Cardiac fibroblast (primary cell): ENCODE measurements around the gene PCDHA10.
A peak's percentile ranks its signal among the peaks of the same experiment; 100 is the strongest.
"Not testable (repeated sequence)": the region's sequence is repeated elsewhere in the genome, so short reads cannot be mapped to it uniquely, and the experiment has no call there.

Experiments
- DNase-seq, 2 donors: peaks; one replicate each; pipeline versions ENCODE4 v3.0.0 to v3.0.0-alpha.2; 2010; ENCODE audit warnings: low read depth in 2 of 2
- H3K4me3 ChIP-seq, 2 donors: replicated peaks in 1 of 2; 1 replicate in 1 of 2; 2 replicates in 1 of 2; pipeline ENCODE4 v1.5.1; 2011; ENCODE audit warnings: low read depth in 2 of 2, low read length in 2 of 2, mild to moderate bottlenecking in 2 of 2, moderate library complexity in 1 of 2
- TF ChIP-seq, protein P1 (sequence below): IDR thresholded peaks from one replicate; pipeline ENCODE4 v1.5.1; 2011; ENCODE audit warnings: low read depth, mild to moderate bottlenecking, low read length, inconsistent platforms

The PCDHA10 gene

DNA sequence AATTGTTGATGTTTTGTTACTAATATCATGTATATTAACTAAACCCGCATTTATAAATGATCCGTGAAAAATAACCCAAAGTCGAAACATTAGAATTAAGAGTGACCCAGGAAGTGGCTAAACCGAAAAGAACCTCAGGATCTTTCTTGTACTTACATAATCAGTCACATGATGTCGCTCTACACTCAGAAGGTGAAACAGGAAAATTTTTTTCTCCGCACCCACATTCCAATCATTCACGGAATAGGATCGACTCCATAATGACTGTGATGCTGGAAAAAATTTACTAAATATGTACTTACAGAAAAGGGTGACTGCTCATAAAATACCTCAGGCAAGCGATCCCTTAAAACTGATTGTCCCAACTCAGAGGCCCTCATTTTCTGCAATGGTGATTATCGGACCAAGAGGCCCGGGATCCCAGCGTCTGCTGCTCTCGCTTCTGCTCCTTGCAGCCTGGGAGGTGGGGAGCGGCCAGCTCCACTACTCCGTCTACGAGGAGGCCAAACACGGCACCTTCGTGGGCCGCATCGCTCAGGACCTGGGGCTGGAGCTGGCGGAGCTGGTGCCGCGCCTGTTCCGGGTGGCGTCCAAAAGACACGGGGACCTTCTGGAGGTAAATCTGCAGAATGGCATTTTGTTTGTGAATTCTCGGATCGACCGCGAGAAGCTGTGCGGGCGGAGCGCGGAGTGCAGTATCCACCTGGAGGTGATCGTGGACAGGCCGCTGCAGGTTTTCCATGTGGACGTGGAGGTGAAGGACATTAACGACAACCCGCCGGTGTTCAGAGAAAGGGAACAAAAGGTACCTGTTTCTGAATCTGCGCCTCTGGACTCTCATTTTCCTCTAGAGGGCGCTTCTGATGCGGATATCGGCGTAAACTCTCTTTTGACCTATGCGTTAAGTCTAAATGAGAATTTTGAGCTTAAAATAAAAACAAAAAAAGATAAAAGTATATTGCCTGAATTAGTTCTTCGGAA lies 19.7 kb downstream of the PCDHA10 start, which contains the start of gene PCDHA12:
Gene PCDHA12, plus strand, starts transcription at position 224 of the 981 bp plus-strand sequence. Its CDS starts 165 bp downstream, at position 389.
- H3K4me3 ChIP-seq = no peak within 1 kb of the TSS
- TF ChIP-seq, protein P1, sequence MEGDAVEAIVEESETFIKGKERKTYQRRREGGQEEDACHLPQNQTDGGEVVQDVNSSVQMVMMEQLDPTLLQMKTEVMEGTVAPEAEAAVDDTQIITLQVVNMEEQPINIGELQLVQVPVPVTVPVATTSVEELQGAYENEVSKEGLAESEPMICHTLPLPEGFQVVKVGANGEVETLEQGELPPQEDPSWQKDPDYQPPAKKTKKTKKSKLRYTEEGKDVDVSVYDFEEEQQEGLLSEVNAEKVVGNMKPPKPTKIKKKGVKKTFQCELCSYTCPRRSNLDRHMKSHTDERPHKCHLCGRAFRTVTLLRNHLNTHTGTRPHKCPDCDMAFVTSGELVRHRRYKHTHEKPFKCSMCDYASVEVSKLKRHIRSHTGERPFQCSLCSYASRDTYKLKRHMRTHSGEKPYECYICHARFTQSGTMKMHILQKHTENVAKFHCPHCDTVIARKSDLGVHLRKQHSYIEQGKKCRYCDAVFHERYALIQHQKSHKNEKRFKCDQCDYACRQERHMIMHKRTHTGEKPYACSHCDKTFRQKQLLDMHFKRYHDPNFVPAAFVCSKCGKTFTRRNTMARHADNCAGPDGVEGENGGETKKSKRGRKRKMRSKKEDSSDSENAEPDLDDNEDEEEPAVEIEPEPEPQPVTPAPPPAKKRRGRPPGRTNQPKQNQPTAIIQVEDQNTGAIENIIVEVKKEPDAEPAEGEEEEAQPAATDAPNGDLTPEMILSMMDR = no peak
- peak in 1 of 2 donors; percentile 9 for DNase-seq

DNA sequence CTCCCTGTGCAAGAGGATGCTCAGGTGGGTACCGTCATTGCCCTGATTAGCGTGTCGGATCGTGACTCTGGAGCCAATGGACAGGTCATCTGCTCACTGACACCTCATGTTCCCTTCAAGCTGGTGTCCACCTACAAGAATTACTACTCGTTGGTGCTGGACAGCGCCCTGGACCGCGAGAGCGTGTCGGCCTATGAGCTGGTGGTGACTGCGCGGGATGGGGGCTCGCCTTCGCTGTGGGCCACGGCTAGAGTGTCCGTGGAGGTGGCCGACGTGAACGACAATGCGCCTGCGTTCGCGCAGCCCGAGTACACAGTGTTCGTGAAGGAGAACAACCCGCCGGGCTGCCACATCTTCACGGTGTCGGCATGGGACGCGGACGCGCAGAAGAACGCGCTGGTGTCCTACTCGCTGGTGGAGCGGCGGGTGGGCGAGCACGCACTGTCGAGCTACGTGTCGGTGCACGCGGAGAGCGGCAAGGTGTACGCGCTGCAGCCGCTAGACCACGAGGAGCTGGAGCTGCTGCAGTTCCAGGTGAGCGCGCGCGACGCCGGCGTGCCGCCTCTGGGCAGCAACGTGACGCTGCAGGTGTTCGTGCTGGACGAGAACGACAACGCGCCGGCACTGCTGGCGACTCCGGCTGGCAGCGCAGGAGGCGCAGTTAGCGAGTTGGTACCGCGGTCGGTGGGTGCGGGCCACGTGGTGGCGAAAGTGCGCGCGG lies 21.0 kb downstream of the PCDHA10 start:
- H3K4me3 ChIP-seq, DNase-seq: not testable (repeated sequence)

- no peak overlapping the region for H3K4me3 ChIP-seq
- DNase-seq = no peak
- TF ChIP-seq, protein P1 = no peak
These were observed 21.5 kb downstream of the PCDHA10 start for GRCh38 chr5:140877262-140877581.

- H3K4me3 ChIP-seq = no peak within 1 kb of the TSS
- peak in 1 of 2 donors; percentile 42 for DNase-seq
- TF ChIP-seq, protein P1 = no peak
These were observed 26.3 kb downstream of the PCDHA10 start, which contains the start of gene PCDHA13 for GRCh38 chr5:140881889-140882590. TSS of gene PCDHA13 (plus strand) at chr5:140882124. CDS start at chr5:140882269, 145 bp downstream.

DNA sequence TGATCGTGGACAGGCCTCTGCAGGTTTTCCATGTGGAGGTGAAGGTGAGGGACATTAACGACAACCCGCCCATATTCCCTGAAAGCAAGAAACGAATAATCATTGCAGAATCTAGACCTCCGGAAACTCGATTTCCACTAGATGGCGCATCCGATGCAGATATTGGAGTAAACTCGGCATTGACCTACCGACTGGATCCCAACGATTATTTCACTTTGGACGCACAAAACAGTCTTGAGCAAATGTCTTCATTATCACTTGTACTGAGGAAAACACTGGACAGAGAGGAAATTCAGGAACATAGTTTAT lies 26.8 kb downstream of the PCDHA10 start:
- no peak overlapping the region for H3K4me3 ChIP-seq
- DNase-seq = peak in 1 of 2 donors; percentile 13
- TF ChIP-seq, protein P1 = no peak

GRCh38 chr5:140883373-140883772 lies 27.7 kb downstream of the PCDHA10 start:
- H3K4me3 ChIP-seq = no peak overlapping the region
- TF ChIP-seq, protein P1 = no peak
- DNase-seq = no peak
